Hematopoietic multipotent progenitor cell (in vitro differentiated cells): ENCODE results near the gene TNPO1. TPM values are rescaled to one million over a fixed set of nuclear protein-coding genes. Genes with fewer than 3 reads are reported as not detected.

Experiments used
- small RNA-seq: library from RNA; depleted of rRNA; stranded (forward); fragments of <200 nt; gene quantifications from one replicate; pipeline ENCODE3, GENCODE V24; 2012
- total RNA-seq: library from RNA; depleted of rRNA; stranded (reverse); fragments of >200 nt; gene quantifications from one replicate; pipeline ENCODE4 v1.2.3, GENCODE V29; 2012

The TNPO1 gene
- total RNA-seq, 1 donor = 66.8 TPM

Small RNAs within 50 kb of the gene (small RNA-seq; reads per million reads assigned to genes)
- not detected for gene MIR4804
- not detected for gene RF00019

Other genes starting within 250 kb of the TNPO1 start
- gene FCHO2, start 139.4 kb downstream of the TNPO1 start, total RNA-seq = 8.9 TPM